ACC112 (cell line): ENCODE results near the gene NOL12.
A peak's percentile ranks its signal among the peaks of the same experiment; 100 is the strongest.

Experiments
- H2AFZ ChIP-seq: fragments of 200-600 bp; sonication (generic); one replicate; pipeline ENCODE4 v1.6.0; 2017; ENCODE audit warnings: antibody characterized with exemption, low read length; ENCODE audit not compliant: unreplicated experiment
- H3K27ac ChIP-seq: fragments of 200-600 bp; sonication (generic); 2 replicates; pipeline ENCODE4 v1.5.1; 2014; ENCODE audit warnings: low read depth, mild to moderate bottlenecking, antibody characterized with exemption, low read length, moderate library complexity
- H3K27me3 ChIP-seq: fragments of 200-600 bp; sonication (generic); 2 replicates; pipeline ENCODE4 v1.6.1; 2014; ENCODE audit warnings: mild to moderate bottlenecking, antibody characterized with exemption, low read length, moderate library complexity, mixed read lengths; ENCODE audit not compliant: insufficient read depth
- H3K36me3 ChIP-seq: fragments of 200-600 bp; sonication (generic); 2 replicates; pipeline ENCODE4 v1.6.1; 2016; ENCODE audit warnings: mild to moderate bottlenecking, antibody characterized with exemption, low read length, moderate library complexity, mixed read lengths; ENCODE audit not compliant: insufficient read depth
- H3K4me1 ChIP-seq: fragments of 200-600 bp; sonication (generic); one replicate; pipeline ENCODE4 v1.6.1; 2016; ENCODE audit warnings: low read length, mixed read lengths; ENCODE audit not compliant: insufficient read depth, unreplicated experiment, control insufficient read depth
- H3K4me3 ChIP-seq: fragments of 200-600 bp; sonication (generic); 2 replicates; pipeline ENCODE4 v1.5.1; 2014; ENCODE audit warnings: mild to moderate bottlenecking, low read depth, low read length
- H3K79me2 ChIP-seq: fragments of 200-600 bp; sonication (generic); one replicate; pipeline ENCODE4 v1.6.0; 2016; ENCODE audit warnings: low read length; ENCODE audit not compliant: control insufficient read depth, unreplicated experiment, insufficient read depth

The NOL12 gene

DNA sequence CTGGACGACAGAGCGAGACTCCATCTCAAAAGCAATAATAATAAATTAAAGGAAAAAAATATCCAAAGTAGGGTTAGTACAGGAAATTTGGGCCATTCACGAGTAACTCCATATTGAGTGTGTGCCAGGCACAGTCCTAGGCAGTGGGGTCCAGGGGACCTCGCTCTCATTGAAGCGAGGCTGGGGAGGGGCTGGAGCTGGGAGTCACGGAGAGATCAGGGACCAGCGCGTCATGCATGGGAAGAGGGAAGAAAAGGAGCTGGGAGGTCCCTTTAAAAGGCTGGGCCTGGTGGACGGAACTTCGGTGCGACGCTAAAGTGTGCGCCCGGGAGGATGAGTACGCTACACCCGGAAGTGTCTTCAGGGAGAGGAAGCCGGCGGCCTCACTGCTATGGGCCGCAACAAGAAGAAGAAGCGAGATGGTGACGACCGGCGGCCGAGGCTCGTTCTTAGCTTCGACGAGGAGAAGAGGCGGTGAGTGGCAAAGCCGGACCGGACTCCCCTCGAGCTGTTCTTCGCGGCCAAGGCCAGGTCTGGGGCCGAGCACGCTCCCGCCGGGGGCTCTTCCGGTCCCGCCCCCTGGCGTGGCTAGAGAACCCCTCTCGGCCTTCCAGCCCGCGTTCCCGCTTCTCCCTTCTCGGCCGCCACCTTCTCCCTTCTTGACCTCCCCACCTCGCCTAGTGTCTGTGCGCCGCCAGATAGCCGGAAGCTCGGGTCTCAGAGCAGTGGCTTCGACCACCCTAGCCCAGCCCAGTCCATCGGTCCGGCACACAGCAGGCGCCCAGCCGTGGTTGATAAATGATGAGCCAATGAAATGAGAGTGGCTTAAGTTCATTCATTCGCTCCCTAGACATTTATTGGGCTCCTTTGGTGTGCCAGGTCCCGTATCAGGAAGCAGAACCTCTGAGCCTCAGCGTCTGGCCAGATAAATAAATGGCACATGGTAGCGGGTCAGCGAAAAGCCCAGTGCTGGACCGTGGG lies at the start of gene NOL12:
NOL12 (plus strand) TSS at position 342 of the 981 bp plus-strand sequence; CDS start at position 392, 50 bp downstream.
- Histone ChIP-seq H3K79me2 (peaks cover 7% of the 10 kb centered on the region), H2AFZ (no peak within 1 kb of the TSS), H3K4me1 (peaks cover 2% of the 10 kb centered on the region), H3K27ac (peak within 1 kb of the TSS; percentile 71), H3K4me3 (peak within 1 kb of the TSS; percentile 93), H3K36me3 (no peaks in the 10 kb centered on the region), H3K27me3 (no peaks in the 10 kb centered on the region)

- H3K36me3 ChIP-seq = no peaks in the 10 kb centered on the region
- H3K4me1 ChIP-seq = peaks cover 30% of the 10 kb centered on the region
- no peak overlapping the region for H3K4me3 ChIP-seq
- no peak overlapping the region for H2AFZ ChIP-seq
- H3K27me3 ChIP-seq = no peaks in the 10 kb centered on the region
- no peaks in the 10 kb centered on the region for H3K79me2 ChIP-seq
- H3K27ac ChIP-seq = no peak overlapping the region
Measured at GRCh38 chr22:37636949-37637273, 49.2 kb upstream of the NOL12 start.

- Histone ChIP-seq H3K4me1 (peaks cover 23% of the 10 kb centered on the region), H3K27ac (no peak overlapping the region), H3K36me3 (no peaks in the 10 kb centered on the region), H3K27me3 (no peaks in the 10 kb centered on the region), H3K79me2 (no peaks in the 10 kb centered on the region), H3K4me3 (no peak overlapping the region), H2AFZ (no peak overlapping the region)
Measured at GRCh38 chr22:37638391-37639069, 47.6 kb upstream of the NOL12 start.

DNA sequence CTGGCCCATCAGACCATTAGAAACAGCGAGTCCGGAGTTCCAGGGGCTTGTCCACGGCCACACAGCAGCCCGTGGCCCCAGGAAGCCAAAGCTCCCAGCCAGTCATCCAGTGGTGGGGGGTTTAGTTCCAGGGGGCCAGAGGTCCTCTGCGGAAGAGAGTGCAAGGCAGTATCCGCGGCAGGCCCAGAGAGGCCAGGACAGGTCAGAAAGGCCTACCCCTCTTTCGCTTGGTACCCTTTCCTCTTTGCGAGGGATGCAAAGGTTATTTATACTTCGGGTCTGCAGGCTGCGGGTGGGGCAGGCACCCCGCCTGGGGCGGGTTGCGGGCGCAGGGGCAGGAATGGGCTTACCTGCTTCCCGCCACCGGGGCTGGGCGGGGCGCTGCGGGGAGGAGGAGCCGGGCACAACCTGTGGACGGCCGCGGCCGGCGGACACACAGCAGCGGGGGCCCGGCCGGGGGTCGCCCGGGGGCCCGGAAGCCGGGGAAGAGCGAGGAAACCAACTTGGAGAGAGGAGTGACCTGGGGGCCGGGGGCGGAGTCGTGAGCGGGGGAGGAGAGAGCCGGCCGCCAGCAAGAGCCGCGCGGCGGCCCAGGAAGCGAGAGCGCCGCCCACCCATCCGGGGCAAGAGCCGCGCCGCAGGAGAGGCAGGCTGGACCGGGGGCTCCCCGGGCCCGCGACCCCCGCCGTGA lies 46.9 kb upstream of the NOL12 start, which contains the start of gene SH3BP1:
SH3BP1 (plus strand) TSS at position 600 of the 691 bp plus-strand sequence. CDS start 119 bp downstream, outside the sequence.
- Histone ChIP-seq H3K4me1 (peaks cover 17% of the 10 kb centered on the region), H3K79me2 (no peaks in the 10 kb centered on the region), H2AFZ (peak within 1 kb of the TSS; percentile 60), H3K36me3 (no peaks in the 10 kb centered on the region), H3K4me3 (peak within 1 kb of the TSS; percentile 81), H3K27ac (no peak within 1 kb of the TSS), H3K27me3 (no peaks in the 10 kb centered on the region)

DNA sequence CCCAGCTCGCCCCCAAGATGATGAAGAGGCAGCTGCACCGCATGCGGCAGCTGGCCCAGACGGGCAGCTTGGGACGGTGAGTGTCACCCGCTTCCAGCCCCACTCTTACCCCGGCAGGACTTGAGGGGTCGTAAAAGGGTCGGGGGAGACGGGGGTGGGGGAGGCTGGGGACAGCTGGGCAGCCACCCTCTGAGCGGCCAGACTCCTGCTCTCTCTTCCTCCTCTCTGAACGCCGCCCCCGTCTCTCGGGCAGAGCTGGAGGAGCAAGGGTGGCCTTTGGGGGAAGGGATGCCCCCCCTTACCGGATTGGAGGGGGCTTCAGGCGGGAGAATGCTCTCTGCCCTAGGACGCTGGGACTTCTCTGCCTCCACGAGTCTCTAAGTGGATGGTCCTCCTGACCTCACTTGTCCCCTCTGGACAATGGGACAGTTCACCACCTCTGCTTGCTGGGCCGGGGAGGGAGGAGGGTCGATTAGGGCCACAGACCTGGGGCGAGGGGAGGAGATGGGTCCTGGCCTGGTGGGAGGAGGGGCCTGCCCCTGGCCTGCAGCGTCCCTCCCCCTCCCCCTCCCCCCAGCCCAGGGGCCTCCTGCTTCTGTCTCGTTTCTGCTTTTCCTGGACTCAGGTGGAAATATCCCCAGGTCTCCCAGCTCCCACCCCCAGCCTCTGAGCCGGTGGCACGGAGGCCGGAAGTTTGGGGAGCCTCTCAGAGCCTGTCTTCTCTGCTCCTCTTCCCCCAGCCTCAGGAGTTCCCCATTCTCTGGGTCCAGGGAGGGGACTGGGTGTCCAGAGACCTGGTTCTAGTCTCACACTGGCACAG lies 46.2 kb upstream of the NOL12 start:
- peak overlapping the region; percentile 81 for H3K4me3 ChIP-seq
- peaks cover 9% of the 10 kb centered on the region for H3K4me1 ChIP-seq
- H3K79me2 ChIP-seq = no peaks in the 10 kb centered on the region
- H3K27ac ChIP-seq = no peak overlapping the region
- no peaks in the 10 kb centered on the region for H3K36me3 ChIP-seq
- no peaks in the 10 kb centered on the region for H3K27me3 ChIP-seq
- peak overlapping the region; percentile 60 for H2AFZ ChIP-seq

DNA sequence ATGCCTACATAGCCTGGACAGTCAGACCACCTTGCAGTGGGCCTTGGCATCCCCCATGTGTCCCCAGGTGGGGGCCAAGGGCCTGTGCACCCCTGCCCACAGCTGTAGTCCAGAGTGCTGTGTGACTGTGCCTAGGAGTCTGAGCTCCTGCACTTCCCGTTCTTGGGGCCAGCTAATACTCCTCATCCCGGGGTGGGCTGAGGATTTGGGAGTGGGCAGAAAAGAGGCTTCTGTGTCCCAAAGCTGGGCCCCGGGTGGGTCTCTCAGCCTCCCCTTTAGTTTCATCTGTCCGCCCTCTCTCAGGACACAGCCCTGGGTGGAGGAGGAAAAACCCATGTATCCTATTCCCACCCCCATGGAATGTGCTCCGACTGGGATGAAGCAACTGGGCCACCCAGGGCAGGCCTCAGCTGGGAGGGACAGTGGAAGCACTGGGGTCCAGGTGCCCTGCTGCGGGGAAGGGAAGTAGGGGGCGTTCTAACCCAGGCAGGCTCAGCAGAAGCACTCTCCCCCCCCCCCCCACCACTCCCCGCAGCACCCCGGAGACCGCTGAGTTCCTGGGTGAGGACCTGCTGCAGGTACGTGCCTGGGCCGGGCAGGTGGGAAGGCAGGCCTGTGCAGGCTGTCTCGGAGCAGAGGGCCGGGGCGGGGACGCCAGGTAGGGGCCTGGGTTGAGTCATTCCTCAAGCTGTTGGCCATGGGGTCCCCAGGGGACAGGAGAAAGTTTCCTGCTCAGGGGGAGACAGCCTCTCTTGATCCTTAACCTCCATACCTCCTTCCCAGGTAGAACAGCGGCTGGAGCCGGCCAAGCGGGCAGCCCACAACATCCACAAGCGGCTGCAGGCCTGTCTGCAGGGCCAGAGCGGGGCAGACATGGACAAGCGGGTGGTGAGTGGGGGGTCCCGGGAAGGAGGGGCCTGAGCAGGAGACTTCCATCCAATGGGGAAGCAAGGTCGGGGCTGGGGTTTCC lies 45.3 kb upstream of the NOL12 start:
- Histone ChIP-seq H3K4me3 (peak overlapping the region; percentile 81), H3K79me2 (no peaks in the 10 kb centered on the region), H3K4me1 (peaks cover 6% of the 10 kb centered on the region), H3K27ac (no peak overlapping the region), H3K36me3 (no peaks in the 10 kb centered on the region), H3K27me3 (no peaks in the 10 kb centered on the region), H2AFZ (no peak overlapping the region)

- no peak overlapping the region for H3K27ac ChIP-seq
- H3K79me2 ChIP-seq = no peaks in the 10 kb centered on the region
- no peak overlapping the region for H2AFZ ChIP-seq
- H3K4me1 ChIP-seq = peaks cover 6% of the 10 kb centered on the region
- no peaks in the 10 kb centered on the region for H3K27me3 ChIP-seq
- no peaks in the 10 kb centered on the region for H3K36me3 ChIP-seq
- H3K4me3 ChIP-seq = no peak overlapping the region
Measured at GRCh38 chr22:37641561-37641949, 44.6 kb upstream of the NOL12 start.

GRCh38 chr22:37643225-37643847 lies 42.8 kb upstream of the NOL12 start:
- Histone ChIP-seq H2AFZ (no peak overlapping the region), H3K79me2 (no peaks in the 10 kb centered on the region), H3K4me1 (peaks cover 3% of the 10 kb centered on the region), H3K4me3 (no peak overlapping the region), H3K27ac (no peak overlapping the region), H3K36me3 (no peaks in the 10 kb centered on the region), H3K27me3 (no peaks in the 10 kb centered on the region)

- Histone ChIP-seq H3K36me3 (no peaks in the 10 kb centered on the region), H3K27ac (no peak overlapping the region)
Measured at GRCh38 chr22:37647317-37647716, 38.8 kb upstream of the NOL12 start.

More at GRCh38 chr22:37647317-37647716, 38.8 kb upstream of the NOL12 start:
- Histone ChIP-seq H3K27me3 (no peaks in the 10 kb centered on the region), H3K4me3 (no peak overlapping the region), H3K79me2 (no peaks in the 10 kb centered on the region), H3K4me1 (no peaks in the 10 kb centered on the region), H2AFZ (no peak overlapping the region)
